ENCODE measurements around the gene CMTM3. TPM values are rescaled to one million over a fixed set of nuclear protein-coding genes. Genes with fewer than 3 reads are reported as not detected.
"Not testable (repeated sequence)": the region's sequence is repeated elsewhere in the genome, so short reads cannot be mapped to it uniquely, and the experiment has no call there.

Gene CMTM3
- polyA plus RNA-seq, 2 donors: 3.4 to 4.6 TPM

- peaks cover 0 to 5% of the 10 kb centered on the region in 2 donors for H3K4me1 ChIP-seq (ENCODE audit: control insufficient read depth in 2 of 2, insufficient read depth in 2 of 2, low read length in 1 of 2)
- H3K27me3 ChIP-seq (ENCODE audit: control insufficient read depth in 1 of 2, insufficient read depth in 2 of 2, low read length in 2 of 2): no peaks in the 10 kb centered on the region
- no peaks in the 10 kb centered on the region for H3K36me3 ChIP-seq (ENCODE audit: control insufficient read depth in 2 of 2, insufficient read depth in 2 of 2, low read length in 1 of 2)
- no peaks in the 10 kb centered on the region for H3K9me3 ChIP-seq (ENCODE audit: control insufficient read depth in 2 of 2, insufficient read depth in 1 of 2, low read depth in 1 of 2, low read length in 1 of 2)
- H3K27ac ChIP-seq (ENCODE audit: low read depth in 2 of 2, low read length in 1 of 2): no peak overlapping the region
- H3K4me3 ChIP-seq (ENCODE audit: low read depth in 1 of 2, low read length in 2 of 2): no peak overlapping the region
- 82 to 86% methylated on average over 3 of the region's 3 CpGs for WGBS, 2 donors
Measured at GRCh38 chr16:66656547-66656946, 52.0 kb downstream of the CMTM3 start.

DNA sequence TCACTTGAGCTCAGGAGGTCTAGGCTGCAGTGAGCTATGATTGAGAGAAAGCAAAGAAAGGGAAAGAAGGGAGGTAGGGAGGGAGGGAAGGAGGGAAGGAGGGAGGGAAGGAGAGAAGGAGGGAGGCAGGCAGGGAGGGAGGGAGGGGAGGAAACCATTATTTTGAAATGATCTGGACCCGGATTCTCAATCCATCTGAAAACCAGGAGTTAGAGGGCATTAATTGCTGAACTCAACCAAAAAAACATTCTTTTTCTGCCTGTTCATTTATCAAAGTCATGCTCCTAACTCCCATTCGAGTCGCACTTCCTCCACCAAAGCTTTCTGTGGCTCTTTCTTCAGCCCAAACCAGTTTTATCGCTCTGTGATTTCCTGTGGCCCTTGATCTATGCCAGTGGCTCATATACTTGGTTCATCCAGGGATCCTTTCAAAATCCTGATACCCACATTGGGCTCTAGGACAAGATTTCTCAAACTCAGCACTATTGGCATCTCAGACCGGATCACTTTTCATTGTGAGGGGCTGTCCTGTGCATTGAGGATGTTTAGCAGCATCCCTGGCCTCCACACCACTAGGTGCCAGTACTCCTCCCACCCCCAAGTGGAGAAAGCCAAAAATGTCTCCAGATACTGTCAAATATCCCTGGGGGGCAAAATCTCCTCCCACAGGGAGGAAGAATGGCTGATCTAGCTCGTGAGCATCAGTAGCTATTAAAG is 53.8 kb downstream of the CMTM3 start:
- 57 to 61% methylated on average over 6 of the region's 6 CpGs for WGBS, 2 donors
- Histone ChIP-seq H3K27me3 (ENCODE audit: control insufficient read depth in 1 of 2, insufficient read depth in 2 of 2, low read length in 2 of 2) (no peaks in the 10 kb centered on the region), H3K4me3 (ENCODE audit: low read depth in 1 of 2, low read length in 2 of 2) (no peak overlapping the region), H3K4me1 (ENCODE audit: control insufficient read depth in 2 of 2, insufficient read depth in 2 of 2, low read length in 1 of 2) (peaks cover 0 to 5% of the 10 kb centered on the region in 2 donors), H3K9me3 (ENCODE audit: control insufficient read depth in 2 of 2, insufficient read depth in 1 of 2, low read depth in 1 of 2, low read length in 1 of 2) (no peaks in the 10 kb centered on the region), H3K27ac (ENCODE audit: low read depth in 2 of 2, low read length in 1 of 2) (no peak overlapping the region), H3K36me3 (ENCODE audit: control insufficient read depth in 2 of 2, insufficient read depth in 2 of 2, low read length in 1 of 2) (no peaks in the 10 kb centered on the region)

- Histone ChIP-seq H3K27me3 (ENCODE audit: control insufficient read depth in 1 of 2, insufficient read depth in 2 of 2, low read length in 2 of 2) (no peaks in the 10 kb centered on the region), H3K9me3 (ENCODE audit: control insufficient read depth in 2 of 2, insufficient read depth in 1 of 2, low read depth in 1 of 2, low read length in 1 of 2) (no peaks in the 10 kb centered on the region), H3K4me3 (ENCODE audit: low read depth in 1 of 2, low read length in 2 of 2) (no peak overlapping the region), H3K27ac (ENCODE audit: low read depth in 2 of 2, low read length in 1 of 2) (no peak overlapping the region), H3K36me3 (ENCODE audit: control insufficient read depth in 2 of 2, insufficient read depth in 2 of 2, low read length in 1 of 2) (no peaks in the 10 kb centered on the region), H3K4me1 (ENCODE audit: control insufficient read depth in 2 of 2, insufficient read depth in 2 of 2, low read length in 1 of 2) (peaks cover 0 to 5% of the 10 kb centered on the region in 2 donors)
- 99% methylated on average over 5 of the region's 5 CpGs for WGBS, 2 donors
Measured at GRCh38 chr16:66658860-66659190, 54.3 kb downstream of the CMTM3 start.

- H3K27ac ChIP-seq (ENCODE audit: low read depth in 2 of 2, low read length in 1 of 2): peak overlapping the region; percentile 38 to 58
Measured at GRCh38 chr16:66660422-66661209, 56.1 kb downstream of the CMTM3 start.

DNA sequence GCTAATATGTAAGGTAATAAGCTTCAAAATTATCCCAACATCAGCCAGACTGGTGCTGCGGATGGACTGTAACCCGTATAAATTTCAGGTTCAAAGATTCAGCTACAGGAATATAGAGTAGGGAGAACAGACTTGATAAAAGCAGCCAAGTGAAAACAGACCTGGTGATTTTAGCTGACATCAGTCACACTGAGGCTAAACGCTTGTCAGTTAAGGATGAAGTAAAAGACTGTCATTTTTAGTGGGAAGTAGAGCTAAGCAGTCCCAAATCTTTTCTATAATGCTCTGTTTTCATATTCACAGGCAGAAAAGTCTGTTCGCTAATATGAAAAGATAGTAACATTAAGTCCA is 56.7 kb downstream of the CMTM3 start:
- peaks cover 0 to 3% of the 10 kb centered on the region in 2 donors for H3K4me1 ChIP-seq (ENCODE audit: control insufficient read depth in 2 of 2, insufficient read depth in 2 of 2, low read length in 1 of 2)

More at GRCh38 chr16:66660422-66661209, 56.1 kb downstream of the CMTM3 start:
- Histone ChIP-seq H3K9me3 (ENCODE audit: control insufficient read depth in 2 of 2, insufficient read depth in 1 of 2, low read depth in 1 of 2, low read length in 1 of 2) (no peaks in the 10 kb centered on the region), H3K36me3 (ENCODE audit: control insufficient read depth in 2 of 2, insufficient read depth in 2 of 2, low read length in 1 of 2) (no peaks in the 10 kb centered on the region), H3K4me3 (ENCODE audit: low read depth in 1 of 2, low read length in 2 of 2) (no peak overlapping the region), H3K27me3 (ENCODE audit: control insufficient read depth in 1 of 2, insufficient read depth in 2 of 2, low read length in 2 of 2) (no peaks in the 10 kb centered on the region), H3K4me1 (ENCODE audit: control insufficient read depth in 2 of 2, insufficient read depth in 2 of 2, low read length in 1 of 2) (peaks cover 0 to 3% of the 10 kb centered on the region in 2 donors)
- 11 to 15% methylated on average over 9 of the region's 9 CpGs for WGBS, 2 donors

GRCh38 chr16:66661671-66662346 is 57.3 kb downstream of the CMTM3 start:
- not testable (repeated sequence) for H3K27me3 ChIP-seq (ENCODE audit: control insufficient read depth in 1 of 2, insufficient read depth in 2 of 2, low read length in 2 of 2); H3K9me3 ChIP-seq (ENCODE audit: control insufficient read depth in 2 of 2, insufficient read depth in 1 of 2, low read depth in 1 of 2, low read length in 1 of 2); H3K36me3 ChIP-seq (ENCODE audit: control insufficient read depth in 2 of 2, insufficient read depth in 2 of 2, low read length in 1 of 2); H3K4me1 ChIP-seq (ENCODE audit: control insufficient read depth in 2 of 2, insufficient read depth in 2 of 2, low read length in 1 of 2); H3K27ac ChIP-seq (ENCODE audit: low read depth in 2 of 2, low read length in 1 of 2); H3K4me3 ChIP-seq (ENCODE audit: low read depth in 1 of 2, low read length in 2 of 2)
- 71 to 76% methylated on average over 6 of the region's 6 CpGs for WGBS, 2 donors

More for the DNA sequence above, 56.7 kb downstream of the CMTM3 start:
- H3K27ac ChIP-seq (ENCODE audit: low read depth in 2 of 2, low read length in 1 of 2): peak overlapping the region in 1 of 2 donors; percentile 58
- WGBS, 2 donors: 63 to 64% methylated on average over 4 of the region's 4 CpGs
- no peaks in the 10 kb centered on the region for H3K27me3 ChIP-seq (ENCODE audit: control insufficient read depth in 1 of 2, insufficient read depth in 2 of 2, low read length in 2 of 2)
- H3K9me3 ChIP-seq (ENCODE audit: control insufficient read depth in 2 of 2, insufficient read depth in 1 of 2, low read depth in 1 of 2, low read length in 1 of 2): no peaks in the 10 kb centered on the region
- H3K36me3 ChIP-seq (ENCODE audit: control insufficient read depth in 2 of 2, insufficient read depth in 2 of 2, low read length in 1 of 2): no peaks in the 10 kb centered on the region
- H3K4me3 ChIP-seq (ENCODE audit: low read depth in 1 of 2, low read length in 2 of 2): no peak overlapping the region

- Histone ChIP-seq H3K27ac (ENCODE audit: low read depth in 2 of 2, low read length in 1 of 2) (no peak overlapping the region), H3K27me3 (ENCODE audit: control insufficient read depth in 1 of 2, insufficient read depth in 2 of 2, low read length in 2 of 2) (no peaks in the 10 kb centered on the region)
- WGBS, 2 donors: 68 to 69% methylated on average over 7 of the region's 7 CpGs
Measured at GRCh38 chr16:66662445-66663194, 58.1 kb downstream of the CMTM3 start.

More at GRCh38 chr16:66662445-66663194, 58.1 kb downstream of the CMTM3 start:
- H3K4me1 ChIP-seq (ENCODE audit: control insufficient read depth in 2 of 2, insufficient read depth in 2 of 2, low read length in 1 of 2): peaks cover 0 to 3% of the 10 kb centered on the region in 2 donors
- no peak overlapping the region for H3K4me3 ChIP-seq (ENCODE audit: low read depth in 1 of 2, low read length in 2 of 2)
- H3K36me3 ChIP-seq (ENCODE audit: control insufficient read depth in 2 of 2, insufficient read depth in 2 of 2, low read length in 1 of 2): no peaks in the 10 kb centered on the region
- no peaks in the 10 kb centered on the region for H3K9me3 ChIP-seq (ENCODE audit: control insufficient read depth in 2 of 2, insufficient read depth in 1 of 2, low read depth in 1 of 2, low read length in 1 of 2)
